HG03108 (cell line): ENCODE results near the gene VGLL2.

Experiments used
- ATAC-seq: cut with Tn5 transposase; IDR thresholded peaks from one replicate; pipeline ENCODE4 v1.9.1; 2021; ENCODE audit warnings: moderate library complexity; ENCODE audit not compliant: unreplicated experiment

VGLL2 gene

GRCh38 chr6:117268924-117269323 is 3.6 kb downstream of the VGLL2 start:
- no peak for ATAC-seq

- no peak for ATAC-seq
Measured at GRCh38 chr6:117269638-117270054, 4.3 kb downstream of the VGLL2 start.

- ATAC-seq: no peak
Measured at GRCh38 chr6:117270055-117270842, 4.9 kb downstream of the VGLL2 start.

GRCh38 chr6:117270843-117271507 is 5.6 kb downstream of the VGLL2 start:
- no peak for ATAC-seq

GRCh38 chr6:117272032-117272866 is 6.9 kb downstream of the VGLL2 start:
- ATAC-seq: no peak

GRCh38 chr6:117272891-117273290 is 7.5 kb downstream of the VGLL2 start:
- ATAC-seq: no peak

- no peak for ATAC-seq
Measured at GRCh38 chr6:117275205-117275604, 9.8 kb downstream of the VGLL2 start.

GRCh38 chr6:117275711-117276110 is 10.4 kb downstream of the VGLL2 start:
- no peak for ATAC-seq

GRCh38 chr6:117276778-117277316 is 11.5 kb downstream of the VGLL2 start:
- ATAC-seq: no peak

- no peak for ATAC-seq
Measured at GRCh38 chr6:117280922-117281321, 15.6 kb downstream of the VGLL2 start.

GRCh38 chr6:117288083-117288715 is 22.8 kb downstream of the VGLL2 start:
- ATAC-seq: no peak

GRCh38 chr6:117290173-117290846 is 25.0 kb downstream of the VGLL2 start:
- ATAC-seq: no peak

- ATAC-seq: no peak
Measured at GRCh38 chr6:117298941-117299340, 33.6 kb downstream of the VGLL2 start.

- ATAC-seq: no peak
Measured at GRCh38 chr6:117303323-117303722, 38.0 kb downstream of the VGLL2 start.

- no peak for ATAC-seq
Measured at GRCh38 chr6:117304446-117304845, 39.1 kb downstream of the VGLL2 start.

GRCh38 chr6:117306227-117306790 is 41.0 kb downstream of the VGLL2 start:
- ATAC-seq: no peak

- ATAC-seq: no peak
Measured at GRCh38 chr6:117307655-117308054, 42.3 kb downstream of the VGLL2 start.

- no peak for ATAC-seq
Measured at GRCh38 chr6:117309069-117309468, 43.7 kb downstream of the VGLL2 start.

GRCh38 chr6:117309611-117310010 is 44.3 kb downstream of the VGLL2 start:
- no peak for ATAC-seq

GRCh38 chr6:117311310-117311709 is 46.0 kb downstream of the VGLL2 start:
- no peak for ATAC-seq
